Astrocyte (in vitro differentiated cells and primary cell): ENCODE results near the gene TNKS1BP1.

Experiments
- EZH2 ChIP-seq: IDR thresholded peaks from 2 replicates; pipeline ENCODE4 v1.6.1; 2012; ENCODE audit warnings: mild to moderate bottlenecking, low read length, inconsistent platforms; ENCODE audit not compliant: insufficient read depth
- TF ChIP-seq, protein P1 (sequence below): IDR thresholded peaks from 2 replicates; pipeline ENCODE4 v1.5.1; 2011; ENCODE audit warnings: low read depth, mild to moderate bottlenecking, inconsistent platforms, low read length, moderate library complexity; ENCODE audit not compliant: insufficient read depth

- TF ChIP-seq, protein P1, sequence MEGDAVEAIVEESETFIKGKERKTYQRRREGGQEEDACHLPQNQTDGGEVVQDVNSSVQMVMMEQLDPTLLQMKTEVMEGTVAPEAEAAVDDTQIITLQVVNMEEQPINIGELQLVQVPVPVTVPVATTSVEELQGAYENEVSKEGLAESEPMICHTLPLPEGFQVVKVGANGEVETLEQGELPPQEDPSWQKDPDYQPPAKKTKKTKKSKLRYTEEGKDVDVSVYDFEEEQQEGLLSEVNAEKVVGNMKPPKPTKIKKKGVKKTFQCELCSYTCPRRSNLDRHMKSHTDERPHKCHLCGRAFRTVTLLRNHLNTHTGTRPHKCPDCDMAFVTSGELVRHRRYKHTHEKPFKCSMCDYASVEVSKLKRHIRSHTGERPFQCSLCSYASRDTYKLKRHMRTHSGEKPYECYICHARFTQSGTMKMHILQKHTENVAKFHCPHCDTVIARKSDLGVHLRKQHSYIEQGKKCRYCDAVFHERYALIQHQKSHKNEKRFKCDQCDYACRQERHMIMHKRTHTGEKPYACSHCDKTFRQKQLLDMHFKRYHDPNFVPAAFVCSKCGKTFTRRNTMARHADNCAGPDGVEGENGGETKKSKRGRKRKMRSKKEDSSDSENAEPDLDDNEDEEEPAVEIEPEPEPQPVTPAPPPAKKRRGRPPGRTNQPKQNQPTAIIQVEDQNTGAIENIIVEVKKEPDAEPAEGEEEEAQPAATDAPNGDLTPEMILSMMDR: no peak
- no peak for TF ChIP-seq EZH2
Observed at GRCh38 chr11:57335343-57336110, 10.8 kb upstream of the TNKS1BP1 start, which contains the start of gene SSRP1.
